Lung (tissue), 12 donors: ENCODE measurements around the gene GPR146. TPM values are rescaled to one million over a fixed set of nuclear protein-coding genes. Genes with fewer than 3 reads are reported as not detected.

Experiments used
- ATAC-seq: fragments of 200-7000 bp; cut with Tn5 transposase; one replicate; pipeline ENCODE4 v1.9.1; 2020; ENCODE audit warnings: moderate number of reproducible peaks; ENCODE audit not compliant: insufficient read depth, low FRiP score
- DNase-seq, 3 donors: peaks; one replicate each; pipeline ENCODE4 v3.0.0-alpha.2; 2013 to 2017
- H3K27ac ChIP-seq, 2 donors: one replicate each; pipeline ENCODE4 v1.5.1; 2013; ENCODE audit warnings: mild to moderate bottlenecking in 2 of 2, moderate library complexity in 2 of 2, control low read depth in 1 of 2, inconsistent platforms in 1 of 2, low read depth in 1 of 2, low read length in 1 of 2
- H3K27me3 ChIP-seq, 3 donors: one replicate each; pipeline ENCODE4 v1.5.1; 2013; ENCODE audit warnings: low read length in 2 of 3; ENCODE audit not compliant: control insufficient read depth in 3 of 3, insufficient read depth in 3 of 3
- H3K36me3 ChIP-seq, 4 donors: one replicate each; pipeline ENCODE4 v1.5.1; 2013; ENCODE audit warnings: low read length in 4 of 4, mild to moderate bottlenecking in 1 of 4, moderate library complexity in 1 of 4; ENCODE audit not compliant: control insufficient read depth in 4 of 4, insufficient read depth in 4 of 4
- H3K4me1 ChIP-seq, 5 donors: one replicate each; pipeline ENCODE4 v1.5.1; 2013; ENCODE audit warnings: low read length in 5 of 5, mild to moderate bottlenecking in 2 of 5, moderate library complexity in 1 of 5; ENCODE audit not compliant: control insufficient read depth in 5 of 5, insufficient read depth in 5 of 5
- H3K4me3 ChIP-seq: one replicate; pipeline ENCODE4 v1.5.1; 2013; ENCODE audit warnings: mild to moderate bottlenecking, control low read depth, moderate library complexity
- H3K9ac ChIP-seq, 2 donors: one replicate each; pipeline ENCODE4 v1.5.1; 2013; ENCODE audit warnings: low read length in 2 of 2, control low read depth in 1 of 2; ENCODE audit not compliant: insufficient read depth in 1 of 2
- H3K9me3 ChIP-seq, 4 donors: one replicate each; pipeline ENCODE4 v1.5.1; 2013; ENCODE audit warnings: low read length in 3 of 4, mild to moderate bottlenecking in 1 of 4, moderate library complexity in 1 of 4; ENCODE audit not compliant: control insufficient read depth in 4 of 4, insufficient read depth in 3 of 4
- CTCF ChIP-seq: IDR thresholded peaks from 2 replicates; pipeline ENCODE4 v1.5.1; 2012; ENCODE audit warnings: mild to moderate bottlenecking; ENCODE audit errors: control extremely low read depth, extremely low read depth
- WGBS, 2 donors: extraction: QIAGEN DNeasy Blood & Tissue Kit; methylation state at CpG; one replicate each; pipeline ENCODE4 v1.1.7; 2013; 5-methylcytosine and 5-hydroxymethylcytosine counted together
- polyA plus RNA-seq, 2 donors: library from polyadenylated mRNA; stranded (reverse); fragments of 200-250 nt; gene quantifications; one replicate each; pipeline ENCODE4 v1.2.1, GENCODE V29; 2013
- total RNA-seq, 2 donors: library from RNA; depleted of rRNA in 1 of 2; stranded (reverse); fragments of >200 nt in 1 of 2; gene quantifications; one replicate each; pipeline ENCODE4 v1.2.1, GENCODE V29; 2014 to 2021
- donor health status: control.
- donor health status: control.
- donor health status: Bipolar disorder and iron deficiency.
- donor health status: healthy.
- donor health status: DM: yes; HTN: yes; CAD: no.

GPR146 gene
- total and polyA plus RNA-seq, 4 donors, result 13.7 to 27.1 (median 14.0) TPM

DNA sequence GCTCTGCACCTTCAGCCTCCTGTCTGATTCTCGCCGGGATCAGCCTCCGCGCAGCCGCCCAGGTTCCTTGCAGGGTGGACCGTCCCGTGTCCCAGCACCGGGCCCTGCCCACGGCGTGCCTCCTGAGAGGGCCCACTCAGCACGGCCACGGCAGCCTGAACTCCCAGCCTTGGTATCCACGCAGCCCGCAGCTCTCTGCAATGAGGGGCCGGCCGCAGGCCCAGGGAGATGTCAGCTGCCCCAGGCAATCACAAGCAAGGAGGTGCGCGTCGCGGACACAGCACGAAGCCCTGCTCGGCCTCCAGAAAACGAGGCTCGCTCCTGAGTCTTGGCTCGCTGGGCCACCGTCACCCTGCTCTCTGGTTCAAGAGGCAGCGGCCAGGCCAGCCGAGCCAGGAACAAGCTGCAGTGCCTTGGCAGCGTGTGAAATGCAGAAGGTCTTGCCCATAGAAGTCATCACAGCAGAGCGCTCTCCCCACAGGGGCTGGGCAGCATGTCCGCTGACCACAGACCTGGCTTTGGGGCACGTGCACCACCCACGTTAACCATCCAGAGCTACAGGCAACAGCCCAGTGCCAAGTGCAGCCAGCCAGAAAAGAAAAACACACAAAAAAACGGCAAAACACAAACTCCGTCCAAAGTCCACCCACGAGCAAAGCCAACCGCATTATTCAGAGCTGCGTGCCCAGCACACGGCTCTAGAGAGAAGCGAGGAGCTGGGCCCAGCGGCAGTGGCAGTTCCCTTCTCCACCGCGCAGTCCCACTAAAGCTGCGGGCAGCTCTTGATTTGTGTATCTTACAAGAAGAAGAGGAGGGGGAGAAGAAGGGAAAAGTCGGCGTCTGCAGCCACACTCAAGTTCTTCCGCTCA is 57.5 kb downstream of the GPR146 start:
- no peak overlapping the region for H3K4me3 ChIP-seq
- 91 to 96% methylated on average over 47 of the region's 47 CpGs for WGBS, 2 donors
- H3K36me3 ChIP-seq, result peaks cover 0 to 3% (median 1%) of the 10 kb centered on the region in 4 donors
- H3K27me3 ChIP-seq, result no peaks in the 10 kb centered on the region
- ATAC-seq (no peak), DNase-seq (no peak)
- no peaks in the 10 kb centered on the region for H3K9me3 ChIP-seq
- no peak overlapping the region for H3K9ac ChIP-seq
- no peak for TF ChIP-seq CTCF
- peaks cover 0 to 19% (median 0%) of the 10 kb centered on the region in 5 donors for H3K4me1 ChIP-seq
- H3K27ac ChIP-seq, result no peak overlapping the region

GRCh38 chr7:1103009-1103788 is 58.9 kb downstream of the GPR146 start:
- no peak overlapping the region for H3K9ac ChIP-seq
- 80 to 85% methylated on average over 34 of the region's 34 CpGs for WGBS, 2 donors
- no peak for DNase-seq
- no peak for TF ChIP-seq CTCF
- peaks cover 0 to 3% (median under 1%) of the 10 kb centered on the region in 4 donors for H3K36me3 ChIP-seq
- ATAC-seq, result no peak
- H3K27ac ChIP-seq, result no peak overlapping the region
- peaks cover 0 to 15% (median 2%) of the 10 kb centered on the region in 5 donors for H3K4me1 ChIP-seq
- H3K4me3 ChIP-seq, result no peak overlapping the region
- no peaks in the 10 kb centered on the region for H3K27me3 ChIP-seq
- H3K9me3 ChIP-seq, result no peaks in the 10 kb centered on the region

GRCh38 chr7:1103789-1104515 is 59.6 kb downstream of the GPR146 start:
- ATAC-seq (no peak), DNase-seq (no peak)
- no peak for TF ChIP-seq CTCF
- Histone ChIP-seq H3K27ac (no peak overlapping the region), H3K4me3 (no peak overlapping the region), H3K36me3 (peaks cover 0 to 3% (median 0%) of the 10 kb centered on the region in 4 donors), H3K9ac (no peak overlapping the region), H3K27me3 (no peaks in the 10 kb centered on the region), H3K9me3 (no peaks in the 10 kb centered on the region), H3K4me1 (peaks cover 0 to 15% (median 3%) of the 10 kb centered on the region in 5 donors)
- WGBS, 2 donors, result 90 to 91% methylated on average over 21 of the region's 21 CpGs
